K562 treated with DMSO at 1 percent for 12 hours (cell line): Measurements from ENCODE around the gene NOS1. TPM values are rescaled to one million over a fixed set of nuclear protein-coding genes. Genes with fewer than 3 reads are reported as not detected.

Experiments
- total RNA-seq: library from RNA; unstranded; fragments of 300-600 nt; gene quantifications from 2 replicates; pipeline ENCODE4 v1.2.3, GENCODE V29; 2022; ENCODE audit not compliant: insufficient read depth

Gene NOS1
- not detected in 2 replicates for total RNA-seq

GRCh38 chr12:117361347-117361751, at the start of gene NOS1:
Gene NOS1, minus strand, starts transcription at chr12:117361626. Its CDS starts 30,557 bp downstream, at chr12:117331069.

GRCh38 chr12:117190210-117190781, 171.1 kb downstream of the NOS1 start, which contains the start of gene FBXO21:
Gene FBXO21, minus strand, starts transcription at chr12:117190470. Its CDS starts 14 bp downstream, at chr12:117190456.

Other genes starting within 250 kb of the NOS1 start
- gene FBXO21, start 171.2 kb downstream of the NOS1 start, total RNA-seq = 7.1 and 15.7 TPM in 2 replicates